WTC11 (cell line): Measurements from ENCODE around the gene CHAC1. TPM values are rescaled to one million over a fixed set of nuclear protein-coding genes. Genes with fewer than 3 reads are reported as not detected.

Experiments
- E2F1 ChIP-seq: sonication (generic); formaldehyde crosslinking; IDR thresholded peaks from 2 replicates; pipeline ENCODE4 v1.8.0; 2022; ENCODE audit warnings: mild to moderate bottlenecking, missing genetic modification reagents
- FOXP1 ChIP-seq: sonication (generic); formaldehyde crosslinking; IDR thresholded peaks from 2 replicates; pipeline ENCODE4 v1.8.0; 2022; ENCODE audit warnings: missing genetic modification reagents, mild to moderate bottlenecking, moderate library complexity, borderline replicate concordance
- NFYB ChIP-seq: sonication (generic); formaldehyde crosslinking; conservative IDR thresholded peaks from 2 replicates; pipeline ENCODE4 v1.8.0; 2022; ENCODE audit warnings: low read depth, missing genetic modification reagents
- USF2 ChIP-seq: sonication (generic); formaldehyde crosslinking; IDR thresholded peaks from 2 replicates; pipeline ENCODE4 v1.8.1; 2023; ENCODE audit warnings: mild to moderate bottlenecking, missing genetic modification reagents, moderate library complexity
- ZNF281 ChIP-seq: sonication (generic); formaldehyde crosslinking; IDR thresholded peaks from 2 replicates; pipeline ENCODE4 v1.8.0; 2023; ENCODE audit warnings: mild to moderate bottlenecking, missing genetic modification reagents
- total RNA-seq: library from RNA; stranded (reverse); gene quantifications from 3 replicates; pipeline ENCODE4 v1.2.3, GENCODE V29; 2021
- TF ChIP-seq, protein P1 (sequence below): sonication (generic); formaldehyde crosslinking; IDR thresholded peaks from 2 replicates; pipeline ENCODE4 v1.8.1; 2023; ENCODE audit warnings: mild to moderate bottlenecking, missing genetic modification reagents, borderline replicate concordance
- TF ChIP-seq, protein P2 (sequence below): sonication (generic); formaldehyde crosslinking; IDR thresholded peaks from 2 replicates; pipeline ENCODE4 v1.8.1; 2022; ENCODE audit warnings: missing genetic modification reagents, borderline replicate concordance
- TF ChIP-seq, protein P3 (sequence below): fragments of 200-600 bp; IDR thresholded peaks from 2 replicates; pipeline ENCODE4 v1.8.0; 2022; ENCODE audit warnings: antibody characterized with exemption
- TF ChIP-seq, protein P4 (sequence below): fragments of 250-450 bp; sonication (Bioruptor Pico); IDR thresholded peaks from 2 replicates; pipeline ENCODE4 v1.9.0; 2021; ENCODE audit warnings: mild to moderate bottlenecking, borderline replicate concordance

CHAC1 gene
- total RNA-seq, 1 experiment from 2014 or later, result 31.0 TPM

DNA sequence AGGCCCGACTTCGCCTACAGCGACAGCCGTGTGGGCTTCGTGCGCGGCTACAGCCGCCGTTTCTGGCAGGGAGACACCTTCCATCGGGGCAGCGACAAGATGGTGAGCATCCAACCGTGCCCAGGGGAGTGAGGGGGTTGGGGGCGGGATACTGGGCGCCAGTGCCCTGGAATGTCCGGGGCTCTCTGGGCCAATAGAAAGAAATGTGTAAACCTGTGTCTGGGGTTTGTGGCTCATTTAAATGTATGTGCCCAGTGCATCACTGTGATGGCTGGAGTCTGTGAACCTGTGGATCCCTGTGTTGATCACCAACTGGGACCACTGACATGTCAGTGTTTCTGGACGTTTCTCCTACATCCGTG lies 423 bp downstream of the CHAC1 start (continued):
- TF ChIP-seq, protein P1, sequence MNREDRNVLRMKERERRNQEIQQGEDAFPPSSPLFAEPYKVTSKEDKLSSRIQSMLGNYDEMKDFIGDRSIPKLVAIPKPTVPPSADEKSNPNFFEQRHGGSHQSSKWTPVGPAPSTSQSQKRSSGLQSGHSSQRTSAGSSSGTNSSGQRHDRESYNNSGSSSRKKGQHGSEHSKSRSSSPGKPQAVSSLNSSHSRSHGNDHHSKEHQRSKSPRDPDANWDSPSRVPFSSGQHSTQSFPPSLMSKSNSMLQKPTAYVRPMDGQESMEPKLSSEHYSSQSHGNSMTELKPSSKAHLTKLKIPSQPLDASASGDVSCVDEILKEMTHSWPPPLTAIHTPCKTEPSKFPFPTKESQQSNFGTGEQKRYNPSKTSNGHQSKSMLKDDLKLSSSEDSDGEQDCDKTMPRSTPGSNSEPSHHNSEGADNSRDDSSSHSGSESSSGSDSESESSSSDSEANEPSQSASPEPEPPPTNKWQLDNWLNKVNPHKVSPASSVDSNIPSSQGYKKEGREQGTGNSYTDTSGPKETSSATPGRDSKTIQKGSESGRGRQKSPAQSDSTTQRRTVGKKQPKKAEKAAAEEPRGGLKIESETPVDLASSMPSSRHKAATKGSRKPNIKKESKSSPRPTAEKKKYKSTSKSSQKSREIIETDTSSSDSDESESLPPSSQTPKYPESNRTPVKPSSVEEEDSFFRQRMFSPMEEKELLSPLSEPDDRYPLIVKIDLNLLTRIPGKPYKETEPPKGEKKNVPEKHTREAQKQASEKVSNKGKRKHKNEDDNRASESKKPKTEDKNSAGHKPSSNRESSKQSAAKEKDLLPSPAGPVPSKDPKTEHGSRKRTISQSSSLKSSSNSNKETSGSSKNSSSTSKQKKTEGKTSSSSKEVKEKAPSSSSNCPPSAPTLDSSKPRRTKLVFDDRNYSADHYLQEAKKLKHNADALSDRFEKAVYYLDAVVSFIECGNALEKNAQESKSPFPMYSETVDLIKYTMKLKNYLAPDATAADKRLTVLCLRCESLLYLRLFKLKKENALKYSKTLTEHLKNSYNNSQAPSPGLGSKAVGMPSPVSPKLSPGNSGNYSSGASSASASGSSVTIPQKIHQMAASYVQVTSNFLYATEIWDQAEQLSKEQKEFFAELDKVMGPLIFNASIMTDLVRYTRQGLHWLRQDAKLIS, result peak; percentile 11; the same call in 1 of the 2 replicates
- TF ChIP-seq ZNF281 (no peak), FOXP1 (CRISPR knock-in tag) (no peak), USF2 (CRISPR knock-in tag) (0 out of 2 replicates have a peak, but pooled peaks have one; percentile 2), NFYB (CRISPR knock-in tag) (no peak), E2F1 (CRISPR knock-in tag) (no peak)
- TF ChIP-seq, protein P2, sequence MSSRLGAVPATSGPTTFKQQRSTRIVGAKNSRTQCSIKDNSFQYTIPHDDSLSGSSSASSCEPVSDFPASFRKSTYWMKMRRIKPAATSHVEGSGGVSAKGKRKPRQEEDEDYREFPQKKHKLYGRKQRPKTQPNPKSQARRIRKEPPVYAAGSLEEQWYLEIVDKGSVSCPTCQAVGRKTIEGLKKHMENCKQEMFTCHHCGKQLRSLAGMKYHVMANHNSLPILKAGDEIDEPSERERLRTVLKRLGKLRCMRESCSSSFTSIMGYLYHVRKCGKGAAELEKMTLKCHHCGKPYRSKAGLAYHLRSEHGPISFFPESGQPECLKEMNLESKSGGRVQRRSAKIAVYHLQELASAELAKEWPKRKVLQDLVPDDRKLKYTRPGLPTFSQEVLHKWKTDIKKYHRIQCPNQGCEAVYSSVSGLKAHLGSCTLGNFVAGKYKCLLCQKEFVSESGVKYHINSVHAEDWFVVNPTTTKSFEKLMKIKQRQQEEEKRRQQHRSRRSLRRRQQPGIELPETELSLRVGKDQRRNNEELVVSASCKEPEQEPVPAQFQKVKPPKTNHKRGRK (CRISPR knock-in tag), result no peak
- TF ChIP-seq, protein P3, sequence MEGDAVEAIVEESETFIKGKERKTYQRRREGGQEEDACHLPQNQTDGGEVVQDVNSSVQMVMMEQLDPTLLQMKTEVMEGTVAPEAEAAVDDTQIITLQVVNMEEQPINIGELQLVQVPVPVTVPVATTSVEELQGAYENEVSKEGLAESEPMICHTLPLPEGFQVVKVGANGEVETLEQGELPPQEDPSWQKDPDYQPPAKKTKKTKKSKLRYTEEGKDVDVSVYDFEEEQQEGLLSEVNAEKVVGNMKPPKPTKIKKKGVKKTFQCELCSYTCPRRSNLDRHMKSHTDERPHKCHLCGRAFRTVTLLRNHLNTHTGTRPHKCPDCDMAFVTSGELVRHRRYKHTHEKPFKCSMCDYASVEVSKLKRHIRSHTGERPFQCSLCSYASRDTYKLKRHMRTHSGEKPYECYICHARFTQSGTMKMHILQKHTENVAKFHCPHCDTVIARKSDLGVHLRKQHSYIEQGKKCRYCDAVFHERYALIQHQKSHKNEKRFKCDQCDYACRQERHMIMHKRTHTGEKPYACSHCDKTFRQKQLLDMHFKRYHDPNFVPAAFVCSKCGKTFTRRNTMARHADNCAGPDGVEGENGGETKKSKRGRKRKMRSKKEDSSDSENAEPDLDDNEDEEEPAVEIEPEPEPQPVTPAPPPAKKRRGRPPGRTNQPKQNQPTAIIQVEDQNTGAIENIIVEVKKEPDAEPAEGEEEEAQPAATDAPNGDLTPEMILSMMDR, result no peak
- TF ChIP-seq, protein P4, sequence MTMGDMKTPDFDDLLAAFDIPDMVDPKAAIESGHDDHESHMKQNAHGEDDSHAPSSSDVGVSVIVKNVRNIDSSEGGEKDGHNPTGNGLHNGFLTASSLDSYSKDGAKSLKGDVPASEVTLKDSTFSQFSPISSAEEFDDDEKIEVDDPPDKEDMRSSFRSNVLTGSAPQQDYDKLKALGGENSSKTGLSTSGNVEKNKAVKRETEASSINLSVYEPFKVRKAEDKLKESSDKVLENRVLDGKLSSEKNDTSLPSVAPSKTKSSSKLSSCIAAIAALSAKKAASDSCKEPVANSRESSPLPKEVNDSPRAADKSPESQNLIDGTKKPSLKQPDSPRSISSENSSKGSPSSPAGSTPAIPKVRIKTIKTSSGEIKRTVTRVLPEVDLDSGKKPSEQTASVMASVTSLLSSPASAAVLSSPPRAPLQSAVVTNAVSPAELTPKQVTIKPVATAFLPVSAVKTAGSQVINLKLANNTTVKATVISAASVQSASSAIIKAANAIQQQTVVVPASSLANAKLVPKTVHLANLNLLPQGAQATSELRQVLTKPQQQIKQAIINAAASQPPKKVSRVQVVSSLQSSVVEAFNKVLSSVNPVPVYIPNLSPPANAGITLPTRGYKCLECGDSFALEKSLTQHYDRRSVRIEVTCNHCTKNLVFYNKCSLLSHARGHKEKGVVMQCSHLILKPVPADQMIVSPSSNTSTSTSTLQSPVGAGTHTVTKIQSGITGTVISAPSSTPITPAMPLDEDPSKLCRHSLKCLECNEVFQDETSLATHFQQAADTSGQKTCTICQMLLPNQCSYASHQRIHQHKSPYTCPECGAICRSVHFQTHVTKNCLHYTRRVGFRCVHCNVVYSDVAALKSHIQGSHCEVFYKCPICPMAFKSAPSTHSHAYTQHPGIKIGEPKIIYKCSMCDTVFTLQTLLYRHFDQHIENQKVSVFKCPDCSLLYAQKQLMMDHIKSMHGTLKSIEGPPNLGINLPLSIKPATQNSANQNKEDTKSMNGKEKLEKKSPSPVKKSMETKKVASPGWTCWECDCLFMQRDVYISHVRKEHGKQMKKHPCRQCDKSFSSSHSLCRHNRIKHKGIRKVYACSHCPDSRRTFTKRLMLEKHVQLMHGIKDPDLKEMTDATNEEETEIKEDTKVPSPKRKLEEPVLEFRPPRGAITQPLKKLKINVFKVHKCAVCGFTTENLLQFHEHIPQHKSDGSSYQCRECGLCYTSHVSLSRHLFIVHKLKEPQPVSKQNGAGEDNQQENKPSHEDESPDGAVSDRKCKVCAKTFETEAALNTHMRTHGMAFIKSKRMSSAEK (CRISPR knock-in tag), result no peak
